Gastroesophageal sphincter (tissue), 4 donors: Measurements from ENCODE around the gene TP63. TPM values are rescaled to one million over a fixed set of nuclear protein-coding genes. Genes with fewer than 3 reads are reported as not detected.

Experiments used
- ATAC-seq: fragments of 150-250 bp; one replicate; pipeline ENCODE4 v1.9.1; 2016; ENCODE audit warnings: mild to moderate bottlenecking, moderate library complexity
- H3K27ac ChIP-seq, 4 donors: fragments of 200-600 bp; sonication (generic) in 3 of 4; 1 replicate in 3 of 4; 2 replicates in 1 of 4; pipeline ENCODE4 v1.5.1; 2016 to 2019
- H3K27me3 ChIP-seq: fragments of 200-600 bp; sonication (generic); one replicate; pipeline ENCODE4 v1.5.1; 2019
- H3K36me3 ChIP-seq, 2 donors: fragments of 200-600 bp; sonication (generic); one replicate each; pipeline ENCODE4 v1.5.1; 2019; ENCODE audit warnings: control low read depth in 1 of 2
- H3K4me1 ChIP-seq, 3 donors: fragments of 200-600 bp; sonication (generic); 1 replicate in 2 of 3; 2 replicates in 1 of 3; pipeline ENCODE4 v1.5.1; 2016 to 2019; ENCODE audit warnings: control low read depth in 2 of 3
- H3K4me3 ChIP-seq, 2 donors: fragments of 200-600 bp; sonication (generic); one replicate each; pipeline ENCODE4 v1.5.1; 2019; ENCODE audit warnings: mild to moderate bottlenecking in 1 of 2, moderate library complexity in 1 of 2
- H3K9me3 ChIP-seq, 3 donors: fragments of 200-600 bp; sonication (generic); one replicate each; pipeline ENCODE4 v1.5.1; 2017 to 2019; ENCODE audit warnings: control low read depth in 2 of 3
- CTCF ChIP-seq, 4 experiments: fragments of 200-600 bp in 2 of 4; fragments of 450-650 bp in 2 of 4; sonication (generic) in 1 of 4; IDR thresholded peaks; one replicate each; pipeline ENCODE4 v1.5.1; 2017 to 2019; ENCODE audit warnings: antibody characterized with exemption in 4 of 4, mild to moderate bottlenecking in 2 of 4, moderate library complexity in 2 of 4
- EP300 ChIP-seq: sonication (generic); formaldehyde crosslinking; IDR thresholded peaks from one replicate; pipeline ENCODE4 v1.6.1; 2017; ENCODE audit warnings: antibody characterized with exemption, mild to moderate bottlenecking
- POLR2A ChIP-seq, 2 donors: fragments of 450-650 bp; IDR thresholded peaks; one replicate each; pipeline ENCODE4 v1.6.1; 2017; ENCODE audit warnings: antibody characterized with exemption in 2 of 2, mild to moderate bottlenecking in 2 of 2, moderate library complexity in 1 of 2
- POLR2AphosphoS5 ChIP-seq: sonication (generic); formaldehyde crosslinking; IDR thresholded peaks from one replicate; pipeline ENCODE4 v1.6.1; 2017; ENCODE audit warnings: antibody characterized with exemption
- WGBS, 2 donors: methylation state at CpG; one replicate each; pipeline ENCODE4 v1.1.5; 2018; ENCODE audit warnings: low coverage in 1 of 2; 5-methylcytosine and 5-hydroxymethylcytosine counted together
- total RNA-seq, 4 donors: library from RNA; depleted of rRNA; stranded (reverse); fragments of >200 nt; gene quantifications; one replicate each; pipeline ENCODE4 v1.1.0, GENCODE V29; 2016

Gene TP63
- total RNA-seq, 4 donors from 2014 or later, result 0.13 to 7.4 (median 3.4) TPM; not detected in 1

- WGBS, 2 donors, result 52 to 66% methylated on average over 2 to 6 of the region's 6 CpGs
- ATAC-seq, result no peak
- Histone ChIP-seq H3K4me1 (no peaks in the 10 kb centered on the region), H3K27me3 (no peaks in the 10 kb centered on the region), H3K36me3 (no peaks in the 10 kb centered on the region), H3K4me3 (no peak overlapping the region), H3K9me3 (no peaks in the 10 kb centered on the region), H3K27ac (no peak overlapping the region)
- TF ChIP-seq POLR2AphosphoS5, result no peak
These were observed 102.9 kb downstream of the TP63 start for GRCh38 chr3:189734061-189734460.

GRCh38 chr3:189735913-189736312 lies 104.7 kb downstream of the TP63 start:
- Histone ChIP-seq H3K4me3 (no peak overlapping the region), H3K27ac (no peak overlapping the region), H3K4me1 (no peaks in the 10 kb centered on the region), H3K9me3 (no peaks in the 10 kb centered on the region), H3K27me3 (no peaks in the 10 kb centered on the region), H3K36me3 (no peaks in the 10 kb centered on the region)
- ATAC-seq, result no peak
- TF ChIP-seq CTCF (IDR thresholded peaks at IDR 0.05) (no peak), POLR2A (IDR thresholded peaks at IDR 0.05) (no peak), POLR2AphosphoS5 (no peak)

GRCh38 chr3:189737071-189737470 lies 105.9 kb downstream of the TP63 start:
- ATAC-seq, result no peak
- no peaks in the 10 kb centered on the region for H3K9me3 ChIP-seq
- H3K4me3 ChIP-seq, result no peak overlapping the region
- no peaks in the 10 kb centered on the region for H3K36me3 ChIP-seq
- WGBS, 2 donors, result 83 to 95% methylated on average over 2 of the region's 2 CpGs
- H3K4me1 ChIP-seq, result no peaks in the 10 kb centered on the region
- no peaks in the 10 kb centered on the region for H3K27me3 ChIP-seq
- H3K27ac ChIP-seq, result no peak overlapping the region
- TF ChIP-seq CTCF (IDR thresholded peaks at IDR 0.05) (no peak), EP300 (no peak), POLR2AphosphoS5 (no peak), POLR2A (IDR thresholded peaks at IDR 0.05) (no peak)

GRCh38 chr3:189737619-189738018 lies 106.4 kb downstream of the TP63 start:
- Histone ChIP-seq H3K4me3 (no peak overlapping the region), H3K4me1 (no peaks in the 10 kb centered on the region), H3K36me3 (no peaks in the 10 kb centered on the region), H3K27me3 (no peaks in the 10 kb centered on the region), H3K27ac (no peak overlapping the region), H3K9me3 (no peaks in the 10 kb centered on the region)
- WGBS, 2 donors, result 74 to 77% methylated on average over 2 of the region's 2 CpGs
- TF ChIP-seq EP300 (no peak), POLR2A (IDR thresholded peaks at IDR 0.05) (no peak), CTCF (IDR thresholded peaks at IDR 0.05) (no peak), POLR2AphosphoS5 (no peak)
- no peak for ATAC-seq

- H3K27me3 ChIP-seq, result no peaks in the 10 kb centered on the region
- 80 to 100% methylated on average over 1 of the region's 1 CpG for WGBS, 2 donors
- H3K36me3 ChIP-seq, result no peaks in the 10 kb centered on the region
- H3K27ac ChIP-seq, result no peak overlapping the region
- TF ChIP-seq POLR2AphosphoS5, result no peak
- peaks cover 0 to 6% (median 0%) of the 10 kb centered on the region in 3 donors for H3K9me3 ChIP-seq
- no peaks in the 10 kb centered on the region for H3K4me1 ChIP-seq
- no peak overlapping the region for H3K4me3 ChIP-seq
- ATAC-seq, result no peak
These were observed 108.2 kb downstream of the TP63 start for GRCh38 chr3:189739378-189739777.

- H3K9me3 ChIP-seq, result peaks cover 0 to 14% (median 0%) of the 10 kb centered on the region in 3 donors
- no peaks in the 10 kb centered on the region for H3K36me3 ChIP-seq
- H3K4me3 ChIP-seq, result no peak overlapping the region
- H3K27me3 ChIP-seq, result no peaks in the 10 kb centered on the region
- H3K27ac ChIP-seq, result no peak overlapping the region
- WGBS, 2 donors, result 70 to 85% methylated on average over 2 of the region's 2 CpGs
- TF ChIP-seq POLR2AphosphoS5, result no peak
- no peak for TF ChIP-seq EP300
- TF ChIP-seq POLR2A (IDR thresholded peaks at IDR 0.05), result no peak
- no peak for TF ChIP-seq CTCF (IDR thresholded peaks at IDR 0.05)
- no peaks in the 10 kb centered on the region for H3K4me1 ChIP-seq
- ATAC-seq, result no peak
These were observed 109.0 kb downstream of the TP63 start for GRCh38 chr3:189740156-189740555.
